ENCODE results near the gene COL8A2. TPM values are rescaled to one million over a fixed set of nuclear protein-coding genes. Genes with fewer than 3 reads are reported as not detected.
A peak's percentile ranks its signal among the peaks of the same experiment; 100 is the strongest.

The COL8A2 gene
- total RNA-seq, 1 experiment from 2014 or later, result 0.08 TPM

- no peak for DNase-seq (ENCODE audit: low spot score)
Observed at GRCh38 chr1:36137226-36137625, 12.2 kb upstream of the COL8A2 start.

GRCh38 chr1:36136535-36136934 is 11.5 kb upstream of the COL8A2 start:
- DNase-seq (ENCODE audit: low spot score), result peak; percentile 38

GRCh38 chr1:36135796-36136195 is 10.8 kb upstream of the COL8A2 start:
- DNase-seq (ENCODE audit: low spot score), result no peak

GRCh38 chr1:36135330-36135667 is 10.3 kb upstream of the COL8A2 start:
- DNase-seq (ENCODE audit: low spot score), result no peak

- no peak for DNase-seq (ENCODE audit: low spot score)
Observed at GRCh38 chr1:36134505-36135329, 9.7 kb upstream of the COL8A2 start.

- DNase-seq (ENCODE audit: low spot score), result no peak
Observed at GRCh38 chr1:36134031-36134430, 9.0 kb upstream of the COL8A2 start.

- peak; percentile 91 for DNase-seq (ENCODE audit: low spot score)
Observed at GRCh38 chr1:36133484-36133883, 8.5 kb upstream of the COL8A2 start.

GRCh38 chr1:36132029-36132428 is 7.0 kb upstream of the COL8A2 start:
- DNase-seq (ENCODE audit: low spot score), result no peak

GRCh38 chr1:36128905-36129206 is 3.8 kb upstream of the COL8A2 start:
- no peak for DNase-seq (ENCODE audit: low spot score)

GRCh38 chr1:36128126-36128904 is 3.3 kb upstream of the COL8A2 start:
- DNase-seq (ENCODE audit: low spot score), result peak; percentile 53

GRCh38 chr1:36126797-36127500 is 1.9 kb upstream of the COL8A2 start:
- no peak for DNase-seq (ENCODE audit: low spot score)

GRCh38 chr1:36126005-36126716 is 1.1 kb upstream of the COL8A2 start:
- no peak for DNase-seq (ENCODE audit: low spot score)

GRCh38 chr1:36124404-36125128 is 456 bp downstream of the COL8A2 start:
- no peak for DNase-seq (ENCODE audit: low spot score)

GRCh38 chr1:36123356-36123755 is 1.7 kb downstream of the COL8A2 start:
- no peak for DNase-seq (ENCODE audit: low spot score)

GRCh38 chr1:36122062-36123030 is 2.7 kb downstream of the COL8A2 start:
- no peak for DNase-seq (ENCODE audit: low spot score)

GRCh38 chr1:36119456-36119855 is 5.6 kb downstream of the COL8A2 start:
- no peak for DNase-seq (ENCODE audit: low spot score)

GRCh38 chr1:36118447-36119204 is 6.4 kb downstream of the COL8A2 start:
- DNase-seq (ENCODE audit: low spot score), result no peak

- DNase-seq (ENCODE audit: low spot score), result no peak
Observed at GRCh38 chr1:36116901-36117300, 8.1 kb downstream of the COL8A2 start.

GRCh38 chr1:36115931-36116330 is 9.1 kb downstream of the COL8A2 start:
- peak; percentile 34 for DNase-seq (ENCODE audit: low spot score)

Measured in H4 (cell line).